HG03060 (cell line): ENCODE measurements around the gene RNF214.
"Not testable (repeated sequence)": the region's sequence is repeated elsewhere in the genome, so short reads cannot be mapped to it uniquely, and the experiment has no call there.

Source experiments
- ATAC-seq: cut with Tn5 transposase; IDR thresholded peaks from one replicate; pipeline ENCODE4 v1.9.1; 2021; ENCODE audit warnings: low read depth, moderate number of reproducible peaks; ENCODE audit not compliant: unreplicated experiment

The RNF214 gene

DNA sequence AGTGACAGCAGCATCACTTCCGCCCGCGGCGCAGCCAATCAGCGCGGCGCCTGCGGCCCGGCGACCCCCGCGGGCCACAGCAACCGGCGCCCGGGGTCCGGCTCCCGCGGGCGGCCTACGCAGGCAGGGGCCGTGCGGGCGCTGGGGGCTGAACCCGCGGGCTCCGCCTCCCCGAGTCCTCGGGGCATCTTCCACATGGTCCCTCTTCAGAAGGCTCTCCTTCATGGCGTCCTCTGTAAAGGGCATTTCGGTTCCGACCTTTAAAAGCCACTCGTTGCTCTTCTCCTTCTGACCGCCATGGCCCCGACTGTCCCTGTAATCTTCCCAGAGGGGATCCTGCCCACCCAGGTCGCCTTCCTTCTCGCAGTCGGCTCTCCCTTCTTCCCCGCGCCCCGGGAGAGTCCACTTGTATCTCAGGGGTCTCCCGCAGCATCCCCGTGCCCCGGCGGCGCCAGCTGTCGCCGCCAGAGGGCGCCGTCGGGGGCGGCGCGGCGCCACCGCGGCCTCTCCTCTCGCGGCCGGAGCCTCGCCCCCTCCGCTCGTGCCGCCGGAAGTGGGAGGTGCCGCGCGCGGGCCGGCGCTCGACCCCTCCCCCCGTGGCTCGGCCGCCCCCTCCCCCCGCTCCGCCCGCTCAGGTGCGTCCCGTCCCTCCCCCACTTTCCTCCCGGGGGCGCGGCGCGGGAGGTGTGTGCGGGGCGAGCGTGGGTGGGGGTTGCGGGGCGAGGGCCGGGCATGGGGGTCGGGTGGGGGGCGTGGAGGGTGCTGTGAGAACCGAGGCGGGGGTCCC lies at the start of gene RNF214:
TSS of gene RNF214 (plus strand) at position 580 of the 787 bp plus-strand sequence. CDS start 1,602 bp downstream, outside the sequence.
- no peak for ATAC-seq

- ATAC-seq, result not testable (repeated sequence)
Measured at GRCh38 chr11:117183178-117183577, 49.3 kb upstream of the RNF214 start.

- no peak for ATAC-seq
Measured at GRCh38 chr11:117183724-117184349, 48.6 kb upstream of the RNF214 start.

GRCh38 chr11:117185736-117186430 lies 46.6 kb upstream of the RNF214 start:
- no peak for ATAC-seq

GRCh38 chr11:117186431-117186761 lies 46.1 kb upstream of the RNF214 start:
- ATAC-seq, result no peak

- no peak for ATAC-seq
Measured at GRCh38 chr11:117187007-117187406, 45.5 kb upstream of the RNF214 start.

DNA sequence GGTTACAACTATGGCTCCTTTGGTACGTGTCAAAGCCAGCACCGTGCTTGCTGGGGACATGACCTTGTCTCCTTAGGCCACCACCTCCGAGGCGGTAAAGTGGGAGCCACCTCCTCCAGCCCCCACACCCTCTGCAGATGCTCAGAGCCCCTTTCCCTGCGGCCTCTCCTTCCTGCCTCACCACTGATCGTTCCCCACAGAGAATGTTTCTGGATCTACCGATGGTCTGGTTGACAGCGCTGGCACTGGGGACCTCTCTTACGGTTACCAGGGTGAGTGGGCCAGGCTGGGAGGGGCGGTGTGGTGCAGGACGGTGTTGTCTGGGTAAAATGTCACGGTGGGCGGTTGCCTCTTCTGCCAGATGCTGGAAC lies 45.1 kb upstream of the RNF214 start:
- no peak for ATAC-seq

GRCh38 chr11:117187799-117188481 lies 44.5 kb upstream of the RNF214 start:
- no peak for ATAC-seq

GRCh38 chr11:117188620-117189081 lies 43.8 kb upstream of the RNF214 start:
- ATAC-seq, result no peak

DNA sequence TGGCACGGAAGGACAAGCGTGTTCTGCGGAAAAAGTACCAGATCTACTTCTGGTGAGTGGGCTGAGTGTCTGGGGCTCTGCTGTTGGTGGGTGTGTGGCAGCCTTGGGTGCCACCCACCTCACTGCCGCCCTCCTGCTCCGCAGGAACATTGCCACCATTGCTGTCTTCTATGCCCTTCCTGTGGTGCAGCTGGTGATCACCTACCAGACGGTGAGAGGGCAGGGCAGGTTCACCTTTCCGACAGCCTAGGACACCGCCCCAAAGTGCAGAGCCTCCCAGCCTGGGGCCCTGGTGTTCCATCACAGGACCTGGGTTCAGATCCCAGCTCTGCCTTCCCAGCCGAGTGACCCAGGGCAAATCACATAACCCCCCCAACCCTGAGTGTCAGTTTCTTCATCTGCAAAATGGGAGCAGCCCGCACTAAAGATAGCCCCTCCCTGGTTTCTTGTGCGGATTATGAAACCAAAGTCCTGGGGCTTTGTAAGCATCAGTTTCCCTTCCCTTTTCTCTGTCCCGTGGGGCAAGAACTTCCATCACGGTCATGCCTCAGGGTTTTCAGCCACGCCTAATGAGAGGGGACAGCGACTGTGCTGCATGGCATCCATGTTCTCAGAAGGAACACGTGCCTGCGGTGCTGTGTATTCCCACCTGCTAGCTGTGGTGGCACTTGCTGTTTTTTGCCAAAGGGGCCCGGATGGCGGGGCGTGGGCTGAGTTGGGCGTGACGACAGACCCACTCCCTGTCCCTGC lies 43.1 kb upstream of the RNF214 start:
- ATAC-seq, result no peak

GRCh38 chr11:117189941-117190544 lies 42.4 kb upstream of the RNF214 start:
- no peak for ATAC-seq

- no peak for ATAC-seq
Measured at GRCh38 chr11:117191680-117192400, 40.6 kb upstream of the RNF214 start.

GRCh38 chr11:117192401-117192875 lies 40.0 kb upstream of the RNF214 start:
- ATAC-seq, result no peak

GRCh38 chr11:117193130-117194020 lies 39.1 kb upstream of the RNF214 start:
- no peak for ATAC-seq

DNA sequence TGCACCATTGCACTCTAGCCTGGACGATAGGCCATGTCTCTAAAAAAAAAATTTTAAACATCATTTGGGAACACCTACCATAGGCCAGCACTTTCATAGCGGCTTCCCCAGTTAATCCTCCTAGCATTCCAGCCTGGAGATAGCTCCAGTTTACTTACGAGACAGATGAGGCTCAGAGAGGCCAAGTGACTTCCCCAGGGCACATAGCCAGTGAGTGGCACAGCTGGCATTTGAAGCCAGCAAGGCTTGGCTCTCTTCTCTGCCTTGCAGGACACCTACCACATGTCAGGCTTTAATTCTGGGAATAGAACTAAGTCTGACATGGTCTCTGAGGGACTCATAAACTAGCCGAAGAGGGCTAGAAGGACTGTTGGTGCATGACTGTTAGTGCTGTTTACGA lies 38.2 kb upstream of the RNF214 start:
- ATAC-seq, result no peak

DNA sequence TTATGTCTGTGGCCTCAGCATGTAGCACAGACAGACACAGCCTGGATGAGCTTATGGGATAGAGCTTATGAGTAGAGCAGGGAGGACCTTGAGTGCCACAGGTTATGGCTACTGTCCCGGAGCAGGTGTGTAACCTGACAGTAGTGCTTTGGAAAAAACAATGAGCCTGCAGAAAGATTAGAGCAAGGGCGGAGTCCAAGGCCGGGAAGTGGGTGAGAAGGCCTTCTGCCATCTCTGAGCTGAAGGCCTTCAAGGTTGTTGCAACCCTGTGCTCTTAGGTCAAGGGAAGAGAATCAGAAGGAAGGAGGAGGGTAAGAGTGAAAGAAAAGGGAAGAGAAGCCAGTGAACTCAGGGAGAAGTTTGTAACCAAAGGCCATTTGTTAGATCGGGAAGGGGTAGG lies 37.2 kb upstream of the RNF214 start:
- ATAC-seq, result no peak

GRCh38 chr11:117195761-117196160 lies 36.7 kb upstream of the RNF214 start:
- ATAC-seq, result no peak

DNA sequence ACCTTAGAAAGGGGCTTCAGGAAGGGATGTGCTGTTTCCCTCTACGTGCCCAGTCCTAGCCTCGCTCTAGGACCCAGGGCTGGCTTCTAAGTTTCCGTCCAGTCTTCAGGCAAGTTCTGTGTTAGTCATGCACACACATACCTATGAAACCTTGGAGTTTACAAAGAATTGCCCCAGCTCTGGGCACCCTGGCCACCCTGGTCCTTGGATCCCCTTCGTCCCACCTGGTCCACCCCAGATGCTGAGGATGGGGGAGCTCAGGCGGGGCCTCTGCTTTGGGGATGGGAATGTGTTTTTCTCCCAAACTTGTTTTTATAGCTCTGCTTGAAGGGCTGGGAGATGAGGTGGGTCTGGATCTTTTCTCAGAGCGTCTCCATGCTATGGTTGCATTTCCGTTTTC lies 35.5 kb upstream of the RNF214 start:
- ATAC-seq, result no peak
